Measurements from ENCODE around the gene DQX1.

The DQX1 gene

DNA sequence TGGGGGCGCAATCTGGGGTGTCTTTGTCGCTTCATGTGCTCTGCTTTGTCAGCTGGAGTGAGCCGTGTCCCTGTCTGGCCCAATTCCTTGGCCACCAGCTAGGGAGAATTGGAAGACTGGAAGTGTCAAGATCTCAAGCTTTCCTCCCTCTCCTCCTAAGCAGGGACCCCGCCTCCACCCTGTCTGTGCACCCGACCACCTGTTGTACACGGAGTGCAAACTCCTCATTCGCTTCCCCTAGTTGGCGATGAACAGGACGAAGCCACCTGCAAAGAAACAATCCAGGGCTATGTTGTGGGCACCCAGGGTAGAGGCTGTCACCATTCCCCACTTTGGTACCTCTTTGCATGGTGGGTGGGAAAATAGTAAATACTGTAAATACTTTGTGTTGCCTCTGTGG is 1.7 kb upstream of the DQX1 start:
- no peak for DNase-seq (ENCODE audit: low read depth)
- TF ChIP-seq, protein P1, sequence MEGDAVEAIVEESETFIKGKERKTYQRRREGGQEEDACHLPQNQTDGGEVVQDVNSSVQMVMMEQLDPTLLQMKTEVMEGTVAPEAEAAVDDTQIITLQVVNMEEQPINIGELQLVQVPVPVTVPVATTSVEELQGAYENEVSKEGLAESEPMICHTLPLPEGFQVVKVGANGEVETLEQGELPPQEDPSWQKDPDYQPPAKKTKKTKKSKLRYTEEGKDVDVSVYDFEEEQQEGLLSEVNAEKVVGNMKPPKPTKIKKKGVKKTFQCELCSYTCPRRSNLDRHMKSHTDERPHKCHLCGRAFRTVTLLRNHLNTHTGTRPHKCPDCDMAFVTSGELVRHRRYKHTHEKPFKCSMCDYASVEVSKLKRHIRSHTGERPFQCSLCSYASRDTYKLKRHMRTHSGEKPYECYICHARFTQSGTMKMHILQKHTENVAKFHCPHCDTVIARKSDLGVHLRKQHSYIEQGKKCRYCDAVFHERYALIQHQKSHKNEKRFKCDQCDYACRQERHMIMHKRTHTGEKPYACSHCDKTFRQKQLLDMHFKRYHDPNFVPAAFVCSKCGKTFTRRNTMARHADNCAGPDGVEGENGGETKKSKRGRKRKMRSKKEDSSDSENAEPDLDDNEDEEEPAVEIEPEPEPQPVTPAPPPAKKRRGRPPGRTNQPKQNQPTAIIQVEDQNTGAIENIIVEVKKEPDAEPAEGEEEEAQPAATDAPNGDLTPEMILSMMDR (IDR thresholded peaks at IDR 0.05; ENCODE audit: insufficient read depth, low read depth, low read length, missing control alignments) = no peak
- H3K4me3 ChIP-seq (ENCODE audit: low read depth, low read length) = no peak overlapping the region

DNA sequence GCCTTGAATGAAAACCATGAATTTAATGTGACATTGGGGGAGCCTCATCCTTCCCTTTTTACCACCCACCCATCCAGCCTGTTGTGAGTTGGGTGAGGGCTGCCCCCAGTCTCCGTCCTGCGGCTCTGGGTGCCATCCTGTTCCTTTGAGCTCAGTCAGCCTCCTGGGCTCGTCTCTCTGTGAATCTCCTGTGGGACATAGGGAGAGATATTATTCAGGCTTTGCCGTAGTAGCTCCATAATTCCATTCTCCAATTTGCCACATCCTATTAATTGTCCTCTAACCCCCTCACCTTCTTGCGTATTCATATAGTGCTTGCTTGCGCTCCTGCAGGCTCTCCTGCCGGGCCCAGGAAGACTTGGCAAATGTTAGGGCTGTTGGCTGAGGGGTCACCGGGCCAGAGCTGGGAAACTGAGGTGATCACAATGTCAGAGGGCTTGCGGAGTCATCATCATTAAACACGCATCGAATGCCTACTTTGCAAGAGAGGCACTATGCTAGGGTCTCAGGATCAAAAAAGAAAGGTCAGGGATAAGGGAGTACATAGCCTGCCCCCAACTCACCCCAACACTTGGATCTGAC is 709 bp upstream of the DQX1 start:
- TF ChIP-seq, protein P1 (IDR thresholded peaks at IDR 0.05; ENCODE audit: insufficient read depth, low read depth, low read length, missing control alignments) = no peak
- no peak for DNase-seq (ENCODE audit: low read depth)
- no peak overlapping the region for H3K4me3 ChIP-seq (ENCODE audit: low read depth, low read length)

DNA sequence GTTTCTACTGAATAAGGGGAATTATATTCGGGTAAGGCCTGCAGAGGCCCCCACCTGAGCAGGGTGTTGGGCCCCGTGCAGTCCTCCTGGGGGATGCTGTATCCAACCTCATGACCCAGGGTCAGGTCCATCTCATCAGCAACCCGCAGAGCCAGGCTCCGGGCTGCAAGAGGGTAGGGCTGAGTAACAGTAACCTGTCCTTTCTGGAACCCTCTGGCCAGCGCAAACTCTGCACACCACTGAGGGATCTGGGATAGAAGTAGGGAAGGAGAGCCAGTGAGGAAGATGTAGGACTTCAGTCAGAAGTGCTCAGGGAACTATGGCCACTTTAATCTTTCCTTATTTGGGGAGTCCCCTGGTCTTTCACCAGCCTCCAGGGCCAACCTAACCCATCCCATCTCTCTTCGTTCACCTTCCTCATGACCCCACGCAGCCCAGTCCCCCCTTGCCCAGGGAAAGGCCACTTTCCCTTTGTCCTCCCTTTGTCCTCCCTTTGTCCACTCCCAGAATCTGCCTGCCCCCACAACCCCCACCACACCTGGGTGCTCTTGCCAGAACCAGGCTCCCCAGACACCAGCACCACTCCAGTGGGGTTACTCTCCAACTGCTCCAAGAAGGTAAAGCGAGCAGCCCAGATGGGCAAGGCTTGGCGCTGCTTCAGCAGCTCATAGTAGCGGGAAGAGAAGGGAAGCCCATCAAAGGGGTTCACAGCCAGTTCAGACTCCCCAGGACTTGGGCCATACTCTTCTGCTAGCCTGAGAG is 895 bp downstream of the DQX1 start:
- DNase-seq (ENCODE audit: low read depth) = no peak
- TF ChIP-seq, protein P1 (IDR thresholded peaks at IDR 0.05; ENCODE audit: insufficient read depth, low read depth, low read length, missing control alignments) = no peak
- H3K4me3 ChIP-seq (ENCODE audit: low read depth, low read length) = no peak overlapping the region

DNA sequence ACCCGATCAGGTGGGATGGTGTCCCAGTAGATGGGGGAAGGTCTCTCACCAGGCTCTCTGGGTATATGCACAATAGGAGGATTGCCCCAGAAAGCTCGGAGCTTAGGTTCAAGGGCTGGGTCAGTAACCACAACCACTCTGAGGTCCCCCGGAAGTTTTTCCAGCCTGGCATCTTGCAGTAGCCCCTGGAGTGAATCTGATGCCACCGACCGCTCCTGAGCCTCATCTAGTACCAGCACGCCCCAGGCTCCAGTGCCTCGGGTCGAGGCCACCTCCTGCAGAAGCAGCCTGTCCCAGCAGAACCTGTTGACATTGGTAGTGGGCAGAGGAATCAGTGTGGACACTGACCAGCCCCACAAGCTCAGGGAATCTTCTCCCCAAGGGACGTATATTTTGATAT is 2.0 kb downstream of the DQX1 start:
- H3K4me3 ChIP-seq (ENCODE audit: low read depth, low read length) = no peak overlapping the region
- TF ChIP-seq, protein P1 (IDR thresholded peaks at IDR 0.05; ENCODE audit: insufficient read depth, low read depth, low read length, missing control alignments) = no peak
- no peak for DNase-seq (ENCODE audit: low read depth)

DNA sequence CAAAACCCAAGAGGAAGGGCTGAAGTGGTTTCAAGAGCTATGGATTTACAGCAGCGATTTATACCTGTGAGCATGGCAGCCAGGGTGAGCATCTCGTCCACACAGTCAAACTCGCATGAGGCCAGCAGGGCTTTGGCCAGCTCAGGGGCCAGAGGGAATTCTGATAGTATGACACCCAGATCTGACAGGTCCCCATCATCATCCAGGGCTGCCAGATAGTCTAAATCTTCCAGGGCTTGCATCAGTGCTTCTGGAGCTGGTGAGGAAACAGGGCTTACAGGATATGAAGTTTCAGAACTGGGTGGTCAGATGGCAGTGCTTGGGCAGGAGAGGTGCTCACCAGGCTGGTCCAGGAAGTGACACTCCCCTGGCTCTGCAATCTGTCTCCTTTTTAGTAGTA is 3.5 kb downstream of the DQX1 start:
- DNase-seq (ENCODE audit: low read depth) = no peak
- H3K4me3 ChIP-seq (ENCODE audit: low read depth, low read length) = no peak overlapping the region
- TF ChIP-seq, protein P1 (IDR thresholded peaks at IDR 0.05; ENCODE audit: insufficient read depth, low read depth, low read length, missing control alignments) = no peak

DNA sequence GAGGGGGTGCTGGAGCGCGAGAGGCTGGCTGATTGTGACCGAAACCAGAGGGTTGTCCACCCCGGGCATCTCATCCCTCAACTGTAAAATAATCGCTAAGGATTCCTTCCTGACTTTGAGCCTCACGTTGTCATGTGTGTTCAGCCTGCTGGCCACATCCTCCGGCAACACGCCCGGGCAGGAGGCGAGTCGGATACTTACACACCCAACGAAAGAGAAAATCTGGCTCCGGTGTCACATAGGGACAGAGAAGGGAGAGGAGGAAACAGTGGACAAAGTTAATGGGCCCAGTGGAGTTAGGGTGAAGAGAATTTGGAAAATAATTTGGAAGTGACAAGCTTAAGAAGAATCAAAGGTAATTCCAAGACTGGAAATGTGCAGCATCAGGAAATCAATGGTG is 9.4 kb downstream of the DQX1 start:
- DNase-seq (ENCODE audit: low read depth) = no peak
- TF ChIP-seq, protein P1 (IDR thresholded peaks at IDR 0.05; ENCODE audit: insufficient read depth, low read depth, low read length, missing control alignments) = no peak
- peak overlapping the region; percentile 34 for H3K4me3 ChIP-seq (ENCODE audit: low read depth, low read length)

Data from GM12865 (cell line).